HL-60 (cell line): Measurements from ENCODE around the gene DOCK10.

Source experiments
- CTCF ChIP-seq: IDR thresholded peaks from one replicate; pipeline ENCODE4 v1.5.1; 2011; ENCODE audit warnings: low read length, control low read depth, inconsistent platforms; ENCODE audit not compliant: insufficient read depth
- POLR2AphosphoS5 ChIP-seq: IDR thresholded peaks from 2 replicates; pipeline ENCODE4 v1.6.1; 2012; ENCODE audit warnings: low read depth
- SPI1 ChIP-seq: IDR thresholded peaks from 2 replicates; pipeline ENCODE4 v1.6.1; 2012; ENCODE audit warnings: low read depth, mild to moderate bottlenecking, borderline replicate concordance

GRCh38 chr2:224724331-224724730, 317.9 kb downstream of the DOCK10 start:
- TF ChIP-seq SPI1, result no peak
- no peak for TF ChIP-seq POLR2AphosphoS5
- no peak for TF ChIP-seq CTCF
